SJSA1 (cell line): ENCODE data around the gene TSC22D1. TPM values are rescaled to one million over a fixed set of nuclear protein-coding genes. Genes with fewer than 3 reads are reported as not detected.

ENCODE experiments used
- DNase-seq, 2 experiments: peaks; one replicate each; pipeline ENCODE4 v3.0.0-alpha.2; 2015 to 2020; ENCODE audit warnings: low spot score in 2 of 2, low read depth in 1 of 2
- H3K27ac ChIP-seq: fragments of 250-450 bp; sonication (Bioruptor Pico); 2 replicates; pipeline ENCODE4 v1.5.1; 2020; ENCODE audit warnings: mild to moderate bottlenecking, moderate library complexity
- H3K27me3 ChIP-seq: fragments of 250-450 bp; sonication (Bioruptor Pico); replicated peaks from 2 replicates; pipeline ENCODE4 v1.5.1; 2020; ENCODE audit warnings: mild to moderate bottlenecking, moderate library complexity
- H3K36me3 ChIP-seq: fragments of 250-450 bp; sonication (Bioruptor Pico); 2 replicates; pipeline ENCODE4 v1.5.1; 2020; ENCODE audit warnings: mild to moderate bottlenecking
- H3K4me1 ChIP-seq: fragments of 250-450 bp; sonication (Bioruptor Pico); replicated peaks from 2 replicates; pipeline ENCODE4 v1.6.1; 2021; ENCODE audit warnings: mild to moderate bottlenecking
- H3K4me3 ChIP-seq: fragments of 250-450 bp; sonication (Bioruptor Pico); 2 replicates; pipeline ENCODE4 v1.5.1; 2020; ENCODE audit warnings: mild to moderate bottlenecking
- H3K9me3 ChIP-seq: fragments of 250-450 bp; sonication (Bioruptor Pico); replicated peaks from 2 replicates; pipeline ENCODE4 v1.5.1; 2020; ENCODE audit warnings: mild to moderate bottlenecking
- total RNA-seq: library from RNA; depleted of rRNA; stranded (reverse); fragments of >200 nt; shearing (Covaris generic); gene quantifications from 2 replicates; pipeline ENCODE4 v1.2.3, GENCODE V29; 2014

The TSC22D1 gene
- total RNA-seq, 1 experiment from 2014 or later, result 54.9 TPM

- Histone ChIP-seq H3K4me3 (peak overlapping the region; percentile 48), H3K27me3 (no peaks in the 10 kb centered on the region), H3K9me3 (no peaks in the 10 kb centered on the region), H3K4me1 (peaks cover 19% of the 10 kb centered on the region), H3K27ac (no peak overlapping the region; the same call in 1 of the 2 replicates), H3K36me3 (peaks cover 29% of the 10 kb centered on the region)
- DNase-seq, result no peak
Observed at GRCh38 chr13:44433863-44434765, 142.0 kb downstream of the TSC22D1 start.

DNA sequence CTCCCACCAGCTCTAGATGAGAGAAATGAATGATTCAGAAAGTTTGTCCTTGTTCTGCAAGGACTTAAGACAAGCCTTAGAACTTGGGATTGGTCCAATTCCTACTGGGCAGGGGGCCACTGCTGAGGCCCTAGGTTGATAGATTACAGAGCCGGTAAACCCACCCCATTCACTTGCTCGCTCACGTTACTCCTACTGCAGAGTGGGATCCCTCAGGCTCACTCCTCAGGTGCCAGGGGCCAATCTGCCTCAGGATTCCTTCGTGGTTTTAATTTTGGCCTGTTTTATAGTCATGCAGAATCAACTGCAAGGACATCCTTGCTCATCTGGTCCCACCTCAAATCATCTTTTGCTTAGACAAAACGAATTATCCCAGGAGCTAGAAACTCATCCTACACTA lies 143.5 kb downstream of the TSC22D1 start:
- no peaks in the 10 kb centered on the region for H3K9me3 ChIP-seq
- no peak for DNase-seq
- H3K4me3 ChIP-seq, result no peak overlapping the region
- no peak overlapping the region for H3K27ac ChIP-seq
- H3K4me1 ChIP-seq, result peaks cover 16% of the 10 kb centered on the region
- no peaks in the 10 kb centered on the region for H3K27me3 ChIP-seq
- peaks cover 29% of the 10 kb centered on the region for H3K36me3 ChIP-seq

GRCh38 chr13:44431150-44431549 lies 145.0 kb downstream of the TSC22D1 start:
- no peak overlapping the region for H3K27ac ChIP-seq

GRCh38 chr13:44429311-44429710 lies 146.8 kb downstream of the TSC22D1 start:
- no peak for DNase-seq
- H3K4me1 ChIP-seq, result peaks cover 5% of the 10 kb centered on the region
- H3K27ac ChIP-seq, result no peak overlapping the region
- no peaks in the 10 kb centered on the region for H3K27me3 ChIP-seq
- H3K4me3 ChIP-seq, result no peak overlapping the region
- no peaks in the 10 kb centered on the region for H3K9me3 ChIP-seq
- peaks cover 16% of the 10 kb centered on the region for H3K36me3 ChIP-seq

More at GRCh38 chr13:44431150-44431549, 145.0 kb downstream of the TSC22D1 start:
- H3K4me1 ChIP-seq, result peaks cover 12% of the 10 kb centered on the region
- H3K4me3 ChIP-seq, result no peak overlapping the region
- peaks cover 29% of the 10 kb centered on the region for H3K36me3 ChIP-seq
- no peak for DNase-seq
- no peaks in the 10 kb centered on the region for H3K27me3 ChIP-seq
- H3K9me3 ChIP-seq, result no peaks in the 10 kb centered on the region

GRCh38 chr13:44426461-44426860 lies 149.7 kb downstream of the TSC22D1 start:
- Histone ChIP-seq H3K4me3 (no peak overlapping the region), H3K4me1 (no peaks in the 10 kb centered on the region; the same call in 1 of the 2 replicates), H3K27ac (no peak overlapping the region), H3K27me3 (no peaks in the 10 kb centered on the region), H3K36me3 (no peaks in the 10 kb centered on the region), H3K9me3 (no peaks in the 10 kb centered on the region)
- no peak for DNase-seq

GRCh38 chr13:44425815-44426078 lies 150.4 kb downstream of the TSC22D1 start:
- Histone ChIP-seq H3K36me3 (no peaks in the 10 kb centered on the region), H3K4me1 (no peaks in the 10 kb centered on the region; the same call in 1 of the 2 replicates), H3K27ac (no peak overlapping the region), H3K9me3 (no peaks in the 10 kb centered on the region), H3K4me3 (no peak overlapping the region), H3K27me3 (no peaks in the 10 kb centered on the region)
- no peak for DNase-seq

DNA sequence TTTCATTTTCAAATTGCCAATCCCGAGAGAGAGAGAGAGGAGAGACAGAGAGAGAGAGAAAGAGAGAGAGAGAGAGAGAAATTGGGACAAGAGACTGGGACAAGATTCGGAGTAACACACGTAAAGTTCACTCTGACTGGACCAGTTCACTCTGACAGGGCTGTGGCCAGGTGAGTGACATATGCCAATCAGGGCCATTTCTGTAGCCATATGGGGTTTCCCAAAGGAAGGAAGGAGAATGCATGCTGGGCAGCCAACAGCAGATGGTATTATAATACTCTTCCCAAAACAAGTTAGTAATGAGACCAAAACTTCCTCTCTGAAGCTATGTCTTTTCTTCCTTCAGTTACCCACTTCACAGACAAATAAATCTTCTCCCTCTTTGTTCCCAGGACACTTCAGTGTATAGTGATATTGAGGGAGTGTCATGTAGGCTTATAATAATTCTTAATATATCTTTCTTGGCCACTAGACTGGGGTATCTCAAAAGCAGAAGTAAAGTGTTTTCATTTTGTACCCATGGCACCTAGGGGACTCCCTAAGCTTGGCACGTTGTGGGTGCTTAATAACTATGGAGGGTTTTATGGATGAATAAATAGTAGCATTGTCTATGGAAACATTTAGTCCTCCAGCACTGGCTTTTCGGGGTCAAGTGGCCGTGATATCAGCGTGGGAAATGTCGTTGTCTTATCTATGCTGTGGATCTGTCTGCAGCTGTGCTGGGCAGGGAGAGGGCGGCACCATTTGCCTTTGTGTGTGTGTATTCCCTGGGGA lies 150.9 kb downstream of the TSC22D1 start:
- Histone ChIP-seq H3K4me1 (no peaks in the 10 kb centered on the region; the same call in 1 of the 2 replicates), H3K4me3 (no peak overlapping the region), H3K27me3 (no peaks in the 10 kb centered on the region), H3K36me3 (no peaks in the 10 kb centered on the region), H3K9me3 (no peaks in the 10 kb centered on the region), H3K27ac (no peak overlapping the region)
- no peak for DNase-seq

- Histone ChIP-seq H3K27ac (no peak overlapping the region), H3K4me3 (no peak overlapping the region), H3K27me3 (no peaks in the 10 kb centered on the region), H3K36me3 (no peaks in the 10 kb centered on the region), H3K4me1 (no peaks in the 10 kb centered on the region; the same call in 1 of the 2 replicates), H3K9me3 (no peaks in the 10 kb centered on the region)
- no peak for DNase-seq
Observed at GRCh38 chr13:44423824-44424223, 152.3 kb downstream of the TSC22D1 start.

- Histone ChIP-seq H3K27ac (no peak overlapping the region), H3K4me3 (no peak overlapping the region), H3K9me3 (no peaks in the 10 kb centered on the region), H3K36me3 (no peaks in the 10 kb centered on the region), H3K4me1 (no peaks in the 10 kb centered on the region; the same call in none of the 2 replicates), H3K27me3 (no peaks in the 10 kb centered on the region)
- DNase-seq, result no peak
Observed at GRCh38 chr13:44422755-44423643, 153.1 kb downstream of the TSC22D1 start.

GRCh38 chr13:44421853-44422525 lies 154.1 kb downstream of the TSC22D1 start:
- Histone ChIP-seq H3K27ac (no peak overlapping the region), H3K9me3 (no peaks in the 10 kb centered on the region), H3K27me3 (no peaks in the 10 kb centered on the region), H3K4me3 (no peak overlapping the region), H3K4me1 (no peaks in the 10 kb centered on the region; the same call in none of the 2 replicates), H3K36me3 (no peaks in the 10 kb centered on the region)
- no peak for DNase-seq

- DNase-seq, result no peak
- no peak overlapping the region for H3K27ac ChIP-seq
Observed at GRCh38 chr13:44420376-44421220, 155.5 kb downstream of the TSC22D1 start.

DNA sequence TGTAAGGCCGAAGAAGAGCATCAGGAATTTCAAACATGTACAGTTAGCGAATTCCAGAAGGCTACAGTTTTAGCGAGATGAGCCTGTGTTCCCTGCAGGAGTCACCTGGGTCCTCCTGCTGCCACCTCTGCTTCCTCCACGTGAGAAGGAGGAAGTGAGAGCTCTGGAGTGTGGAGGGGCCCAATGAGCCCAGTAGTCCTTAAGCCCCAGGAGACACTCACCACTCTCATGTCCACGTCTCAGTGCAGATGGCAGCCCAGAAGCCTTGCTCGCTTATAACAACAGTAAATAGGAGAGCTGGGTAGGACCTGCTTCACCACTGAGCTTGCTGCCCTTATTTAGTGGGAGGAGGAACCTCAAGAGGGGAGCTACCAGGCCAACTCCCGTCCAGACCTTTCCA lies 158.3 kb downstream of the TSC22D1 start:
- Histone ChIP-seq H3K9me3 (no peaks in the 10 kb centered on the region), H3K4me3 (no peak overlapping the region), H3K36me3 (no peaks in the 10 kb centered on the region), H3K27me3 (no peaks in the 10 kb centered on the region), H3K27ac (no peak overlapping the region), H3K4me1 (no peaks in the 10 kb centered on the region; the same call in none of the 2 replicates)
- DNase-seq, result no peak

More at GRCh38 chr13:44420376-44421220, 155.5 kb downstream of the TSC22D1 start:
- H3K4me3 ChIP-seq, result no peak overlapping the region
- no peaks in the 10 kb centered on the region for H3K36me3 ChIP-seq
- no peaks in the 10 kb centered on the region for H3K9me3 ChIP-seq
- H3K27me3 ChIP-seq, result no peaks in the 10 kb centered on the region
- no peaks in the 10 kb centered on the region; the same call in none of the 2 replicates for H3K4me1 ChIP-seq
